ENCODE results near the gene CZIB. TPM values are rescaled to one million over a fixed set of nuclear protein-coding genes. Genes with fewer than 3 reads are reported as not detected.

Gene CZIB
- total and polyA plus RNA-seq, 2 of the 4 experiments (the other 2 are of a cell fraction): 41.0 to 58.9 TPM

DNA sequence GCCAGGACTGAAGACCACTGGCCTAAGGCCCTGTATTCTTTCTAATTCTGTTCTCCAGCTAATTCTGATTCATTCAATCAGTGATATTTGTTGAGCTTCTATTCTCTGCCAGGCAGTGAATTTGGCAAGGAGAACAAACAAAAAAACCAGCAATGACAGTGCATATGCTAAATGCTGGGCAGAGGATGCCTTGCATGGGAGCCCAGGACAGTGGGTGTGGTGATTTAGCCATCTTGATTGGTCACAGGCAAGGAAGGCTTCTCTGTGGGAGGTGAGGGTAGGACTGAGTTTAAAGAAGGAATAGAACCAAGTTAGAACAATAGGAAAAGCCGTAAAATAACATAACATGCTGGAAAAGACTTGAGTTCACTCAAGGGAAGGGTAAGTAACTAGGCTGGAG, 33.0 kb downstream of the CZIB start:
- Histone ChIP-seq H2BK5ac (ENCODE audit: low read depth, low read length, poor library complexity, severe bottlenecking) (no peak overlapping the region), H2BK15ac (ENCODE audit: low read depth, low read length) (peak overlapping the region; percentile 45; the same call in 1 of the 3 replicates), H3K9ac (ENCODE audit: low read depth, low read length) (no peak overlapping the region), H3K36me3 (ENCODE audit: control insufficient read depth, insufficient read depth, low read length) (no peaks in the 10 kb centered on the region), H3K9me3 (ENCODE audit: control insufficient read depth, insufficient read depth, low read length) (no peaks in the 10 kb centered on the region), H4K91ac (ENCODE audit: insufficient read depth, low read depth, low read length) (peak overlapping the region; percentile 67), H3K27me3 (ENCODE audit: control insufficient read depth, insufficient read depth, low read length) (no peaks in the 10 kb centered on the region), H3K23ac (ENCODE audit: low read depth, low read length) (no peak overlapping the region), H4K8ac (ENCODE audit: low read depth in 2 of 2, low read length in 2 of 2) (peak overlapping the region in 1 of 2 experiments; percentile 65; a peak in 3 of 4 replicates), H3K4me3 (ENCODE audit: insufficient read depth, low read depth, low read length) (no peak overlapping the region), H3K4me2 (ENCODE audit: low read depth, low read length) (no peak overlapping the region), H4K5ac (ENCODE audit: low read depth, low read length) (peak overlapping the region; percentile 0; the same call in 1 of the 2 replicates), H3K18ac (ENCODE audit: low read depth, low read length) (peak overlapping the region; percentile 68), H3K79me1 (ENCODE audit: low read depth in 1 of 2, low read length in 2 of 2) (peaks cover 0 to 3% of the 10 kb centered on the region in 2 experiments; a peak in 2 of 4 replicates), H2AK5ac (ENCODE audit: low read depth, low read length) (no peak overlapping the region), H3K27ac (ENCODE audit: insufficient read depth, low read length) (no peak overlapping the region), H4K20me1 (ENCODE audit: insufficient read depth, low read length) (no peaks in the 10 kb centered on the region), H3K4me1 (ENCODE audit: control insufficient read depth, insufficient read depth, low read length) (peaks cover 38% of the 10 kb centered on the region), H2BK120ac (ENCODE audit: low read depth, low read length) (peak overlapping the region; percentile 88), H3K4ac (ENCODE audit: low read depth, low read length) (peak overlapping the region; percentile 85), H3K14ac (replicated peaks; ENCODE audit: low read depth, low read length) (0 out of 2 replicates have a peak overlapping the region, but pooled peaks have one; percentile 51), H3K56ac (ENCODE audit: extremely low read depth, insufficient read depth, low read length) (no peak overlapping the region; the same call in 1 of the 2 replicates), H2AK9ac (replicated peaks; ENCODE audit: low read depth, low read length, poor library complexity) (no peak overlapping the region), H2AFZ (replicated peaks; ENCODE audit: low read length, poor library complexity) (no peak overlapping the region), H3K9me1 (ENCODE audit: insufficient read depth, low read length) (peaks cover 26% of the 10 kb centered on the region), H2BK20ac (ENCODE audit: low read depth, low read length) (peak overlapping the region; percentile 66)
- ChIA-PET CTCF (interaction anchor here (0.6 to 1.5 kb wide), 4 partner anchors 11 to 486 kb away, joined by 3 to 6 read pairs (median 4); no protein-coding TSS in a partner anchor), POLR2A (ENCODE audit: unreplicated experiment) (no interaction called here)
- intact Hi-C loops (cut with micrococcal nuclease) (loop anchor here (5.0 to 10.0 kb wide), 3 partner anchors 170 to 345 kb away; partner anchors contain the start of genes ECHDC2, SCP2 and ZYG11A), in situ Hi-C loops (cut with MboI; ENCODE audit: low sequenced_read_pairs) (loop anchor here (10.0 kb wide), 2 partner anchors 283 to 483 kb away; no protein-coding TSS in a partner anchor), dilution Hi-C loops (cut with HindIII; ENCODE audit: low sequenced_read_pairs, unreplicated experiment) (no loop called here)
- TF ChIP-seq POLR2A (IDR thresholded peaks at IDR 0.05; ENCODE audit: low read depth, low read length) (no peak), RAD21 (IDR thresholded peaks at IDR 0.05; ENCODE audit: low read length) (no peak), RCOR1 (IDR thresholded peaks at IDR 0.05; ENCODE audit: insufficient replicate concordance, low read length) (no peak), CEBPB (IDR thresholded peaks at IDR 0.05; ENCODE audit: low read depth, low read length) (no peak), ELK1 (IDR thresholded peaks at IDR 0.05; ENCODE audit: borderline replicate concordance, low read depth, low read length) (no peak), MXI1 (IDR thresholded peaks at IDR 0.05; ENCODE audit: borderline replicate concordance, low read depth, low read length) (no peak), MAZ (IDR thresholded peaks at IDR 0.05; ENCODE audit: borderline replicate concordance, low read depth, low read length) (no peak), FOS (IDR thresholded peaks at IDR 0.05; ENCODE audit: low read depth, low read length) (no peak)
- TF ChIP-seq, protein P1, sequence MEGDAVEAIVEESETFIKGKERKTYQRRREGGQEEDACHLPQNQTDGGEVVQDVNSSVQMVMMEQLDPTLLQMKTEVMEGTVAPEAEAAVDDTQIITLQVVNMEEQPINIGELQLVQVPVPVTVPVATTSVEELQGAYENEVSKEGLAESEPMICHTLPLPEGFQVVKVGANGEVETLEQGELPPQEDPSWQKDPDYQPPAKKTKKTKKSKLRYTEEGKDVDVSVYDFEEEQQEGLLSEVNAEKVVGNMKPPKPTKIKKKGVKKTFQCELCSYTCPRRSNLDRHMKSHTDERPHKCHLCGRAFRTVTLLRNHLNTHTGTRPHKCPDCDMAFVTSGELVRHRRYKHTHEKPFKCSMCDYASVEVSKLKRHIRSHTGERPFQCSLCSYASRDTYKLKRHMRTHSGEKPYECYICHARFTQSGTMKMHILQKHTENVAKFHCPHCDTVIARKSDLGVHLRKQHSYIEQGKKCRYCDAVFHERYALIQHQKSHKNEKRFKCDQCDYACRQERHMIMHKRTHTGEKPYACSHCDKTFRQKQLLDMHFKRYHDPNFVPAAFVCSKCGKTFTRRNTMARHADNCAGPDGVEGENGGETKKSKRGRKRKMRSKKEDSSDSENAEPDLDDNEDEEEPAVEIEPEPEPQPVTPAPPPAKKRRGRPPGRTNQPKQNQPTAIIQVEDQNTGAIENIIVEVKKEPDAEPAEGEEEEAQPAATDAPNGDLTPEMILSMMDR (conservative IDR thresholded peaks at IDR 0.05; ENCODE audit: low read depth, low read length): no peak
- no peak for DNase-seq
- BruUV-seq (replicated peaks): no TSS peak
- WGBS, 2 experiments (ENCODE audit: extremely low coverage in 2 of 2, insufficient read length in 1 of 2): no CpG with 5 or more reads among the region's 1 CpG
- no peak for ATAC-seq (ENCODE audit: low read depth)

Measured in IMR-90 (cell line).